Measurements from ENCODE around the gene MYO5B. TPM values are rescaled to one million over a fixed set of nuclear protein-coding genes. Genes with fewer than 3 reads are reported as not detected.
A peak's percentile ranks its signal among the peaks of the same experiment; 100 is the strongest.

MYO5B gene
- total and polyA plus RNA-seq, 9 of the 15 experiments (the other 6 are each of a cell fraction or from before 2014, with no cell fraction given) = 0.07 to 0.42 (median 0.28) TPM

DNA sequence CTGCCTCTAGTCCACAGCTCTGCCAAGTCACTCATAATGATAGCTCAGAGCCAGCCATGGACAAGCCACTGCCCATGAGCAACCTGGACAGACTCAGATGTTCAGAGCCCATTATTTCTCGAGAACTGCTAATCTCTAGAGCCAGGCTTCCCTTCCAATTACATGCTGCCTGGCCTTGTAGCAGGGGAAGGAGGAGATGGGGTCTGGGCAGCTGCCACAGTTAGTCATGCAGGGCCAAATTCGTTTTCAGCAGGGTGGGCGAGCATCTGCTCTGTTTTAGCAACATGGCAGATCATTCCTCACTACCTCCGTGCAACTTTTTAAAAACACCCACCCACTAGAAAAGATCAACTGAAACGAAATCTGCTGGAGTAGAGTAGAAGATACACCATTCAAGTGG, 141.8 kb downstream of the MYO5B start:
- no peaks in the 10 kb centered on the region for H3K9me1 ChIP-seq (ENCODE audit: control insufficient read depth, insufficient read depth, low read length)
- H4K20me1 ChIP-seq (replicated peaks; ENCODE audit: control insufficient read depth, insufficient read depth, low read length) = no peaks in the 10 kb centered on the region
- WGBS (ENCODE audit: insufficient coverage, low coverage, missing lambda C conversion rate) = 0% methylated on average over 3 of the region's 5 CpGs
- H3K9me3 ChIP-seq (replicated peaks; ENCODE audit: control insufficient read depth, insufficient read depth, low read depth, low read length) = no peaks in the 10 kb centered on the region
- no peak overlapping the region for H3K9ac ChIP-seq (ENCODE audit: insufficient read depth in 1 of 2, low read depth in 2 of 2, low read length in 2 of 2)
- intact Hi-C loops (cut with micrococcal nuclease) = loop anchor here (10.0 kb wide), 2 partner anchors 142 to 302 kb away; partner anchors contain the start of gene MYO5B
- no peaks in the 10 kb centered on the region for H3K27me3 ChIP-seq (ENCODE audit: control insufficient read depth in 2 of 2, insufficient read depth in 2 of 2, low read length in 2 of 2)
- TF ChIP-seq SUPT5H (IDR thresholded peaks at IDR 0.05) = no peak
- CTCF ChIA-PET (ENCODE audit: low intra/inter-chr PET ratio) = interaction anchor here (0.6 kb wide), 1 partner anchor 585 kb away, joined by 3 read pairs; no protein-coding TSS in a partner anchor
- H3K36me3 ChIP-seq (ENCODE audit: control insufficient read depth, insufficient read depth, low read length) = no peaks in the 10 kb centered on the region
- in situ Hi-C loops (cut with MboI) = no loop called here
- no peak for DNase-seq (ENCODE audit: extremely low read depth in 1 of 4, low spot score in 3 of 4)
- no peak overlapping the region for H2AFZ ChIP-seq (ENCODE audit: low read depth, low read length)
- H3K27ac ChIP-seq (ENCODE audit: extremely low read depth, low read depth, low read length) = no peak overlapping the region
- no peaks in the 10 kb centered on the region for H3K4me1 ChIP-seq (replicated peaks in 1 of 2; ENCODE audit: control insufficient read depth in 2 of 2, insufficient read depth in 2 of 2, low read length in 2 of 2)
- H3K79me2 ChIP-seq (ENCODE audit: control insufficient read depth, insufficient read depth, low read length) = no peaks in the 10 kb centered on the region
- FAIRE-seq = no peak
- no peak overlapping the region for H3K4me2 ChIP-seq (ENCODE audit: insufficient read depth, low read length)
- POLR2A ChIA-PET = interaction anchor here (0.8 kb wide), 1 partner anchor 146 kb away, joined by 3 read pairs; no protein-coding TSS in a partner anchor
- ATAC-seq = no peak
- no TSS peak for BruUV-seq (replicated peaks)
- no peak overlapping the region for H3K4me3 ChIP-seq

DNA sequence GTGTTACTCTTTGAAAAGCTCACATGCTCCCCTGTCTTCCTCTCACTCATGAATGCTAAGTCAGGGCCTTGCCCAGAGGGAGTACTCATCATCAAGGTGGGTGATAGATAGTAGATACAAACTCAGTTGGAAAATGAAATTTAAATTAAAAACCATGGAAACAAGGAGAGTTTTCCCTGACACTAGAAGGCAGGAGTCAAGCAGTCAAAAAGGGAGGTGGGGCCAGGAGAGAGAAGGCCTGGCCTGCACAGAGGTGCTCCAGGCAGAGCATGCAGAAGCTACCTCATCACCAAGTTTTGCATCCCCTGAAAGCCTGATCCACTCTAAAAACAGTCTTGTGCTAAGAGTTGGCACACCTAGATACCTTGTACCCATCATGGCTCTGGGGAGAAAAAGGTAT, 143.7 kb downstream of the MYO5B start:
- intact Hi-C loops (cut with micrococcal nuclease) (loop anchor here (10.0 kb wide), 2 partner anchors 144 to 304 kb away; partner anchors contain the start of gene MYO5B), in situ Hi-C loops (cut with MboI) (no loop called here)
- Histone ChIP-seq H3K9me1 (ENCODE audit: control insufficient read depth, insufficient read depth, low read length) (no peaks in the 10 kb centered on the region), H2AFZ (ENCODE audit: low read depth, low read length) (no peak overlapping the region), H3K27ac (ENCODE audit: extremely low read depth, low read depth, low read length) (no peak overlapping the region), H3K9me3 (replicated peaks; ENCODE audit: control insufficient read depth, insufficient read depth, low read depth, low read length) (no peaks in the 10 kb centered on the region), H3K36me3 (ENCODE audit: control insufficient read depth, insufficient read depth, low read length) (no peaks in the 10 kb centered on the region), H3K4me1 (replicated peaks in 1 of 2; ENCODE audit: control insufficient read depth in 2 of 2, insufficient read depth in 2 of 2, low read length in 2 of 2) (no peaks in the 10 kb centered on the region), H3K4me3 (no peak overlapping the region), H3K79me2 (ENCODE audit: control insufficient read depth, insufficient read depth, low read length) (no peaks in the 10 kb centered on the region), H3K9ac (ENCODE audit: insufficient read depth in 1 of 2, low read depth in 2 of 2, low read length in 2 of 2) (no peak overlapping the region), H3K4me2 (ENCODE audit: insufficient read depth, low read length) (no peak overlapping the region), H4K20me1 (replicated peaks; ENCODE audit: control insufficient read depth, insufficient read depth, low read length) (no peaks in the 10 kb centered on the region), H3K27me3 (ENCODE audit: control insufficient read depth in 2 of 2, insufficient read depth in 2 of 2, low read length in 2 of 2) (no peaks in the 10 kb centered on the region)
- POLR2A ChIA-PET = no interaction called here
- ATAC-seq (0 out of 3 replicates have a peak, but pooled peaks have one; percentile 44), DNase-seq (ENCODE audit: extremely low read depth in 1 of 4, low spot score in 3 of 4) (peak; percentile 6 to 10 (median 7)), FAIRE-seq (no peak)
- BruUV-seq (replicated peaks) = no TSS peak
- TF ChIP-seq, protein P1, sequence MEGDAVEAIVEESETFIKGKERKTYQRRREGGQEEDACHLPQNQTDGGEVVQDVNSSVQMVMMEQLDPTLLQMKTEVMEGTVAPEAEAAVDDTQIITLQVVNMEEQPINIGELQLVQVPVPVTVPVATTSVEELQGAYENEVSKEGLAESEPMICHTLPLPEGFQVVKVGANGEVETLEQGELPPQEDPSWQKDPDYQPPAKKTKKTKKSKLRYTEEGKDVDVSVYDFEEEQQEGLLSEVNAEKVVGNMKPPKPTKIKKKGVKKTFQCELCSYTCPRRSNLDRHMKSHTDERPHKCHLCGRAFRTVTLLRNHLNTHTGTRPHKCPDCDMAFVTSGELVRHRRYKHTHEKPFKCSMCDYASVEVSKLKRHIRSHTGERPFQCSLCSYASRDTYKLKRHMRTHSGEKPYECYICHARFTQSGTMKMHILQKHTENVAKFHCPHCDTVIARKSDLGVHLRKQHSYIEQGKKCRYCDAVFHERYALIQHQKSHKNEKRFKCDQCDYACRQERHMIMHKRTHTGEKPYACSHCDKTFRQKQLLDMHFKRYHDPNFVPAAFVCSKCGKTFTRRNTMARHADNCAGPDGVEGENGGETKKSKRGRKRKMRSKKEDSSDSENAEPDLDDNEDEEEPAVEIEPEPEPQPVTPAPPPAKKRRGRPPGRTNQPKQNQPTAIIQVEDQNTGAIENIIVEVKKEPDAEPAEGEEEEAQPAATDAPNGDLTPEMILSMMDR (IDR thresholded peaks at IDR 0.05 in 2 of 3, conservative IDR thresholded peaks at IDR 0.05 in 1 of 3; ENCODE audit: insufficient read depth in 2 of 3, low read depth in 1 of 3, low read length in 3 of 3) = peak; percentile 9 to 42 (median 31); a peak in 2 of 6 replicates
- TF ChIP-seq, protein P2, sequence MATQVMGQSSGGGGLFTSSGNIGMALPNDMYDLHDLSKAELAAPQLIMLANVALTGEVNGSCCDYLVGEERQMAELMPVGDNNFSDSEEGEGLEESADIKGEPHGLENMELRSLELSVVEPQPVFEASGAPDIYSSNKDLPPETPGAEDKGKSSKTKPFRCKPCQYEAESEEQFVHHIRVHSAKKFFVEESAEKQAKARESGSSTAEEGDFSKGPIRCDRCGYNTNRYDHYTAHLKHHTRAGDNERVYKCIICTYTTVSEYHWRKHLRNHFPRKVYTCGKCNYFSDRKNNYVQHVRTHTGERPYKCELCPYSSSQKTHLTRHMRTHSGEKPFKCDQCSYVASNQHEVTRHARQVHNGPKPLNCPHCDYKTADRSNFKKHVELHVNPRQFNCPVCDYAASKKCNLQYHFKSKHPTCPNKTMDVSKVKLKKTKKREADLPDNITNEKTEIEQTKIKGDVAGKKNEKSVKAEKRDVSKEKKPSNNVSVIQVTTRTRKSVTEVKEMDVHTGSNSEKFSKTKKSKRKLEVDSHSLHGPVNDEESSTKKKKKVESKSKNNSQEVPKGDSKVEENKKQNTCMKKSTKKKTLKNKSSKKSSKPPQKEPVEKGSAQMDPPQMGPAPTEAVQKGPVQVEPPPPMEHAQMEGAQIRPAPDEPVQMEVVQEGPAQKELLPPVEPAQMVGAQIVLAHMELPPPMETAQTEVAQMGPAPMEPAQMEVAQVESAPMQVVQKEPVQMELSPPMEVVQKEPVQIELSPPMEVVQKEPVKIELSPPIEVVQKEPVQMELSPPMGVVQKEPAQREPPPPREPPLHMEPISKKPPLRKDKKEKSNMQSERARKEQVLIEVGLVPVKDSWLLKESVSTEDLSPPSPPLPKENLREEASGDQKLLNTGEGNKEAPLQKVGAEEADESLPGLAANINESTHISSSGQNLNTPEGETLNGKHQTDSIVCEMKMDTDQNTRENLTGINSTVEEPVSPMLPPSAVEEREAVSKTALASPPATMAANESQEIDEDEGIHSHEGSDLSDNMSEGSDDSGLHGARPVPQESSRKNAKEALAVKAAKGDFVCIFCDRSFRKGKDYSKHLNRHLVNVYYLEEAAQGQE (IDR thresholded peaks at IDR 0.05; ENCODE audit: borderline replicate concordance) = peak; percentile 6; the same call in 1 of the 2 replicates
- TF ChIP-seq, protein P2 (CRISPR knock-in tag; IDR thresholded peaks at IDR 0.05; ENCODE audit: low read depth) = no peak
- TF ChIP-seq TRIM24 (IDR thresholded peaks at IDR 0.05) (no peak), RAD21 (CRISPR knock-in tag; conservative IDR thresholded peaks at IDR 0.05 in 1 of 2, IDR thresholded peaks at IDR 0.05 in 1 of 2) (peak in 1 of 2 experiments; percentile 36; a peak in 2 of 4 replicates)
- CTCF ChIA-PET (ENCODE audit: low intra/inter-chr PET ratio) = no interaction called here
